OCI-LY3 (cell line): ENCODE measurements around the gene TFPI.

ENCODE experiments used
- H2AFZ ChIP-seq: fragments of 200-600, 300-600 bp; shearing (Covaris generic); 2 replicates; pipeline ENCODE4 v1.6.0; 2014; ENCODE audit warnings: antibody characterized with exemption, low read depth, low read length
- H3K27ac ChIP-seq: fragments of 200-600, 300-600 bp; sonication (generic); 2 replicates; pipeline ENCODE4 v1.5.1; 2014; ENCODE audit warnings: mild to moderate bottlenecking, low read length, moderate library complexity, mixed read lengths
- H3K27me3 ChIP-seq: fragments of 200-600, 300-600 bp; sonication (generic); 2 replicates; pipeline ENCODE4 v1.6.1; 2014; ENCODE audit warnings: low read depth, low read length, mixed read lengths
- H3K36me3 ChIP-seq: fragments of 200-600, 300-600 bp; sonication (generic); replicated peaks from 2 replicates; pipeline ENCODE3; 2014; ENCODE audit warnings: low read depth, low read length, mixed read lengths
- H3K4me1 ChIP-seq: fragments of 300-600, 200-600 bp; sonication (generic); 2 replicates; pipeline ENCODE4 v1.6.1; 2014; ENCODE audit warnings: low read length, mixed read lengths
- H3K4me2 ChIP-seq: fragments of 200-600, 300-600 bp; sonication (generic); 2 replicates; pipeline ENCODE4 v1.6.1; 2014; ENCODE audit warnings: low read length, mixed read lengths
- H3K4me3 ChIP-seq: fragments of 300-600, 200-600 bp; sonication (generic); 2 replicates; pipeline ENCODE4 v1.5.1; 2014; ENCODE audit warnings: antibody characterized with exemption, mild to moderate bottlenecking, low read length, moderate library complexity
- H3K79me2 ChIP-seq: fragments of 300-600, 200-600 bp; shearing (Covaris generic); 2 replicates; pipeline ENCODE4 v1.6.1; 2014; ENCODE audit warnings: mild to moderate bottlenecking, low read length, mixed read lengths
- H3K9ac ChIP-seq: fragments of 300-600, 200-600 bp; shearing (Covaris generic); 2 replicates; pipeline ENCODE4 v1.6.0; 2014; ENCODE audit warnings: mild to moderate bottlenecking, low read length, moderate library complexity
- H3K9me3 ChIP-seq: fragments of 200-600, 300-600 bp; shearing (Covaris generic); 2 replicates; pipeline ENCODE4 v1.6.1; 2014; ENCODE audit warnings: low read length, mixed read lengths; ENCODE audit not compliant: insufficient read depth
- H4K20me1 ChIP-seq: fragments of 200-600, 300-600 bp; sonication (generic); 2 replicates; pipeline ENCODE4 v1.6.1; 2016; ENCODE audit warnings: low read length, mixed read lengths; ENCODE audit not compliant: insufficient read depth
- EZH2phosphoT487 ChIP-seq: fragments of 200-600 bp; shearing (Covaris generic); IDR thresholded peaks from 2 replicates; pipeline ENCODE4 v1.6.1; 2018; ENCODE audit warnings: antibody characterized with exemption, mixed run types, low read depth
- TF ChIP-seq, protein P1 (sequence below): fragments of 200-600, 300-600 bp; sonication (generic); IDR thresholded peaks from 2 replicates; pipeline ENCODE4 v1.5.1; 2014; ENCODE audit warnings: antibody characterized with exemption, low read length, low read depth

TFPI gene

DNA sequence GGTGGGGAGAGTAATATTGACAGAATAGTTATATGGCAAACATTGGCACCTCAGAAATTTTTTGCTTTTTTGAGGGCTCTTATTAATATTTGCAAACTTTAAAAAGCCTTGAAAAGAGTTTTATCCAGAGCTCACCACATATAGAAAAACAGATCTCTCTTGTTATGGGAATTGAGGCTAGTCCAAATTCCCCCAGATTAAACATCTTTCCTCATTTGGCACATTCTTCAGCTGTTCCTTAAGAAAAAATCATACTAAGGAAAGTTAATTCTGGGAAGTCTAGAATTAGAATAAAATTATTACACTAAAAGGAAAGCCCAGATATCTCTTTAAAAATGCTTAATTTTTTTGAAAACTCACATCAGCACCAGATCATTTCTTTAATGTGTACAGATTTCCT, 5.6 kb downstream of the TFPI start:
- Histone ChIP-seq H3K9me3 (no peaks in the 10 kb centered on the region), H3K27me3 (no peaks in the 10 kb centered on the region), H3K4me2 (no peak overlapping the region), H4K20me1 (no peaks in the 10 kb centered on the region), H3K79me2 (no peaks in the 10 kb centered on the region), H3K36me3 (no peaks in the 10 kb centered on the region), H3K9ac (no peak overlapping the region), H2AFZ (no peak overlapping the region), H3K27ac (no peak overlapping the region), H3K4me3 (no peak overlapping the region), H3K4me1 (no peaks in the 10 kb centered on the region)
- TF ChIP-seq EZH2phosphoT487: no peak
- TF ChIP-seq, protein P1, sequence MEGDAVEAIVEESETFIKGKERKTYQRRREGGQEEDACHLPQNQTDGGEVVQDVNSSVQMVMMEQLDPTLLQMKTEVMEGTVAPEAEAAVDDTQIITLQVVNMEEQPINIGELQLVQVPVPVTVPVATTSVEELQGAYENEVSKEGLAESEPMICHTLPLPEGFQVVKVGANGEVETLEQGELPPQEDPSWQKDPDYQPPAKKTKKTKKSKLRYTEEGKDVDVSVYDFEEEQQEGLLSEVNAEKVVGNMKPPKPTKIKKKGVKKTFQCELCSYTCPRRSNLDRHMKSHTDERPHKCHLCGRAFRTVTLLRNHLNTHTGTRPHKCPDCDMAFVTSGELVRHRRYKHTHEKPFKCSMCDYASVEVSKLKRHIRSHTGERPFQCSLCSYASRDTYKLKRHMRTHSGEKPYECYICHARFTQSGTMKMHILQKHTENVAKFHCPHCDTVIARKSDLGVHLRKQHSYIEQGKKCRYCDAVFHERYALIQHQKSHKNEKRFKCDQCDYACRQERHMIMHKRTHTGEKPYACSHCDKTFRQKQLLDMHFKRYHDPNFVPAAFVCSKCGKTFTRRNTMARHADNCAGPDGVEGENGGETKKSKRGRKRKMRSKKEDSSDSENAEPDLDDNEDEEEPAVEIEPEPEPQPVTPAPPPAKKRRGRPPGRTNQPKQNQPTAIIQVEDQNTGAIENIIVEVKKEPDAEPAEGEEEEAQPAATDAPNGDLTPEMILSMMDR: no peak

DNA sequence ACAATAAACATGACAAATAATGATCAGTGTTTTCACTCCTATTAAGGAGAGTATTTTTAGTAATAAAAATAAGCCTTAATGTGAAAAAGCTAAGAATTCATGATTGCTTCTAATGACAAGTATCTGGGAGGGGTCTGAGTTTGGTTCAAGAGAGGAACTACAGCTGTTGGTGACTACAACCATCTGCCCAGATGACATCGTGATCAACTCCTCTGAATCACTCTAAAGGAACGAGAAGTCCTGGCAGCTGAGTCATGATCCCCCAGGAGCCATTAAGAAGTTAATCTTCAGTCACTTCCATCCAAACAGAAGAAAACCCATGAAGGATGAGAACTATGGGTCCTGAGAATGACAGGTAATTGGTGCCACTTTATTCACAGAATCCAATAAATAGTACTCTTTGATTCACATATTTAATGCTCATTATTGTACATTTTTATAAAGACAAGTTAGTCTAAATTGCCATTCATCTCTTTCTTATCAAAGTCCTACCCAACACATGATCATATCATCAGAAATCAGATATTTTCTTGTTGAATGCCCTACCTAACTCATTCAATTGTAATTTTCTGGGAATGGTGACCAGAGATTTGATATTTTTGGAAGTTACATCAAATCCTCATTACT, 6.8 kb downstream of the TFPI start:
- Histone ChIP-seq H3K27me3 (no peaks in the 10 kb centered on the region), H3K36me3 (no peaks in the 10 kb centered on the region), H3K79me2 (no peaks in the 10 kb centered on the region), H3K27ac (no peak overlapping the region), H3K9me3 (no peaks in the 10 kb centered on the region), H3K4me2 (no peak overlapping the region), H3K4me3 (no peak overlapping the region), H2AFZ (no peak overlapping the region), H3K9ac (no peak overlapping the region), H3K4me1 (no peaks in the 10 kb centered on the region), H4K20me1 (no peaks in the 10 kb centered on the region)
- TF ChIP-seq EZH2phosphoT487: no peak

DNA sequence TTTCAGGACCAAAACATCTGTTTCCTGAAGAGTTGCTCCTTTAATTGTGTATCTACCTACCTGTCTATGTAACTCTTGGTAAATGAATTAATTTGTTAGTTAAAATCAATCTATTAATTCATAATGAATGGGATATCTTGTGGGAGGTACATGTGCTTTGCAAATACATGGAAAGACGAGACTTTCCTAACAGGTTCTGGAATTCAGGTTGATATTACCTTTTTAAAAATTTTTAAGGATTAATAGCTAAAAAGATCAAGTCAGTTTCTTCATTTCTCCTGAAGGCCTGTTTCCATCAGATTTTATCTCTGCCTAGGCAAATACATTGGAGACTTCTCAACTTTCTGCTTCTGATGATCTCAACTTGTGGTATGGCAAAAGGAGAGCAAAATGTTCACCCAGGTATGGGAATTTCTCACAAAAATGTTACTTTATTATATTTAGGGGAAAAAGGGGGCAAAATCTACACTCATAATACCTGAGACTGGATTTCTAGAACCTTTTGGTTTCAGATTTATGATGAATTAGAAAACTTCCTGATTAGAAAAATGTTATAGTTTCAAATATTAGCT, 7.4 kb downstream of the TFPI start:
- Histone ChIP-seq H3K27ac (no peak overlapping the region), H3K9me3 (no peaks in the 10 kb centered on the region), H3K36me3 (no peaks in the 10 kb centered on the region), H3K79me2 (no peaks in the 10 kb centered on the region), H3K9ac (no peak overlapping the region), H3K4me3 (no peak overlapping the region), H3K4me1 (no peaks in the 10 kb centered on the region), H2AFZ (no peak overlapping the region), H3K27me3 (no peaks in the 10 kb centered on the region), H4K20me1 (no peaks in the 10 kb centered on the region), H3K4me2 (no peak overlapping the region)
- TF ChIP-seq, protein P1: no peak
- no peak for TF ChIP-seq EZH2phosphoT487

DNA sequence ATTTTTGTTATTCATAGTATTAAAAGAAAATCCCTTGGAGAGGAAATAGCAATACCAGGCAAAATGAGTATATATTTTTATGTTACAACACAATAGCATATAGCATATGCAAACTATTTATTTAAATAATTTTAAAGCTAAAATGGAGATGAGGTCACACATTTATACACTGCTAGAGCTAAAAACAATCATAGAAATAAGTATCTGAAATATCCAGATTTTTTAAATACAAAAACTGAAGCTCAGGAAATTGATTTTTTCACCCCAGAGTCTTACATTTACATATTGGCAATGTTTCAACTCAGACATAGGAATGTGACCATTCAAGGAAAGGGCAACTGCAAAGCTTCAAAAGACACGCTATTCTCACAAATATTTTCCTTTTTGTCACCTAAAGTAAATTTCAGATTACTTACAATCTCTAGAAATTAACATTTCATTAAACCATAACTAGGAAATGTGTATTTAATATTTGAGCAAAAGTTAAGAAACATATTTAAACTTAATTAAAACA, 8.9 kb downstream of the TFPI start:
- TF ChIP-seq, protein P1: no peak
- TF ChIP-seq EZH2phosphoT487: no peak
- Histone ChIP-seq H3K9ac (no peak overlapping the region), H3K4me1 (no peaks in the 10 kb centered on the region), H2AFZ (no peak overlapping the region), H3K4me2 (no peak overlapping the region), H3K27me3 (no peaks in the 10 kb centered on the region), H3K27ac (no peak overlapping the region), H3K9me3 (no peaks in the 10 kb centered on the region), H4K20me1 (no peaks in the 10 kb centered on the region), H3K36me3 (no peaks in the 10 kb centered on the region), H3K4me3 (no peak overlapping the region), H3K79me2 (no peaks in the 10 kb centered on the region)
